Kidney (tissue), 14 donors: ENCODE measurements around the gene TSPAN3. TPM values are rescaled to one million over a fixed set of nuclear protein-coding genes. Genes with fewer than 3 reads are reported as not detected.

ENCODE experiments used
- DNase-seq, 5 donors: peaks; one replicate each; pipeline ENCODE4 v3.0.0-alpha.2; 2013 to 2020
- FAIRE-seq: peaks from 2 replicates; lab custom pipeline; 2012; peaks lifted over from hg19 to GRCh38; lab: Jason Lieb, UNC
- H3K27ac ChIP-seq, 2 donors: one replicate each; pipeline ENCODE4 v1.7.0; 2013; ENCODE audit warnings: low read depth in 2 of 2, low read length in 2 of 2, inconsistent platforms in 1 of 2
- H3K27me3 ChIP-seq: one replicate; pipeline ENCODE4 v1.7.1; 2013; ENCODE audit warnings: low read length, inconsistent platforms; ENCODE audit not compliant: control insufficient read depth, insufficient read depth
- H3K36me3 ChIP-seq, 3 donors: one replicate each; pipeline versions ENCODE4 v1.7.0 to v1.7.1; 2013; ENCODE audit warnings: low read length in 3 of 3, control low read depth in 1 of 3, inconsistent platforms in 1 of 3; ENCODE audit not compliant: insufficient read depth in 3 of 3, control insufficient read depth in 2 of 3
- H3K4me1 ChIP-seq, 3 donors: one replicate each; pipeline versions ENCODE4 v1.7.0 to v1.7.1; 2013; ENCODE audit warnings: low read length in 3 of 3, inconsistent platforms in 1 of 3, low read depth in 1 of 3; ENCODE audit not compliant: control insufficient read depth in 2 of 3, insufficient read depth in 2 of 3
- H3K4me3 ChIP-seq, 3 donors: one replicate each; pipeline versions ENCODE4 v1.7.0 to v1.8.1; 2013; ENCODE audit warnings: low read length in 3 of 3, control low read depth in 1 of 3, inconsistent platforms in 1 of 3
- H3K9ac ChIP-seq, 3 donors: one replicate each; pipeline versions ENCODE4 v1.7.0 to v1.7.1; 2013; ENCODE audit warnings: low read length in 3 of 3, control low read depth in 1 of 3, inconsistent platforms in 1 of 3
- H3K9me3 ChIP-seq, 3 donors: one replicate each; pipeline versions ENCODE4 v1.7.0 to v1.7.1; 2013; ENCODE audit warnings: low read length in 3 of 3, control low read depth in 1 of 3, inconsistent platforms in 1 of 3; ENCODE audit not compliant: control insufficient read depth in 2 of 3, insufficient read depth in 1 of 3
- intact Hi-C: fragments of 100-400 bp; cut with DNase I; formaldehyde crosslinking; loops from one replicate; pipeline ENCODE4 v1.11.1; 2022
- polyA plus RNA-seq: library from polyadenylated mRNA; stranded (reverse); fragments of 350-450 nt; fragmentation: Illumina TruSeq; extraction: RNeasy Lipid Tissue Mini Kit (QIAGEN cat#74804); gene quantifications from one replicate; pipeline ENCODE4 v1.2.3, GENCODE V29; 2014; ENCODE audit warnings: low read depth, low replicate concordance; ENCODE audit not compliant: insufficient read depth
- total RNA-seq: library from RNA; stranded (reverse); fragmentation: NEBNext Ultra II Directional; extraction: Animal tissue kit (Norgen Biotek cat#: 25700); gene quantifications from one replicate; pipeline ENCODE4 v1.2.1, GENCODE V29; 2021
- TF ChIP-seq, protein P1 (sequence below): IDR thresholded peaks from 3 replicates; pipeline ENCODE4 v1.5.1; 2012; ENCODE audit warnings: mild to moderate bottlenecking, moderate library complexity, borderline replicate concordance; ENCODE audit not compliant: insufficient read depth; ENCODE audit errors: extremely low read depth
- donor health status: control.
- donor health status: control.
- donor health status: control.
- donor health status: control.
- donor health status: control.
- donor health status: DM: yes; HTN: yes; CAD: no.
- donor health status: Normal renal cell carcinoma (clear cell type).

TSPAN3 gene
- total and polyA plus RNA-seq, 2 donors from 2014 or later: 245 to 273 TPM

DNA sequence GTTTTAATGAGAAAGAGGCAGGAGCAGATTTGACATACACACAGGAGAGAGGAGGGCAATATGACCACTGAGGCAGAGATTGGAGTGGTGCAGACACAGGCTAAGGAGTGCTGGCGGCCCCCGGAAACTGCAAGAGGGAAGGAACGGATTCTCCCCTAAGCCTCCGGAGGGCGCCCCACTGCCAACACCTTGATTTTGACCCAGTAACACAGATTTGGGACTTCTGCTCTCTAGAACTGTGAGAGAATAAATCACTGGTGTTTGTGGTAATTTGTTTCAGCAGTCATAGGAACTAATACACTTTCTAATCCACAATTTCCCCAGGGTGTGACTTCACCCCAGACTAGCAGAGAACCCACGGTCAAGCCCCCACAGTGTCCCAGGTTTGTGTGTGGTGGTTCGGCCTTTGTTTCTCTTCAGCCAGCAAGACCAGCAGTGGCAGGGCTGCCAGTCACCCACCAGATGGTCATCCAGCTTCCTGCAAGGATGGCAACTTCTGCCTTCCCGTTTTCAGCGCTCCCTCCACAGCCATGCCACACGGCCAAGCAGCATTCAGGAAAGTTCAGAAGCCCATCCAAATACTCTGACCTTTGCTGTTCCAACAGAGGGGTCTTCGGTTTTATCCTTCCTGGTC, 23.6 kb upstream of the TSPAN3 start:
- H3K27ac ChIP-seq: no peak overlapping the region
- FAIRE-seq (no peak), DNase-seq (no peak)
- H3K4me1 ChIP-seq: no peaks in the 10 kb centered on the region
- no peak overlapping the region for H3K9ac ChIP-seq
- no peaks in the 10 kb centered on the region for H3K9me3 ChIP-seq
- TF ChIP-seq, protein P1, sequence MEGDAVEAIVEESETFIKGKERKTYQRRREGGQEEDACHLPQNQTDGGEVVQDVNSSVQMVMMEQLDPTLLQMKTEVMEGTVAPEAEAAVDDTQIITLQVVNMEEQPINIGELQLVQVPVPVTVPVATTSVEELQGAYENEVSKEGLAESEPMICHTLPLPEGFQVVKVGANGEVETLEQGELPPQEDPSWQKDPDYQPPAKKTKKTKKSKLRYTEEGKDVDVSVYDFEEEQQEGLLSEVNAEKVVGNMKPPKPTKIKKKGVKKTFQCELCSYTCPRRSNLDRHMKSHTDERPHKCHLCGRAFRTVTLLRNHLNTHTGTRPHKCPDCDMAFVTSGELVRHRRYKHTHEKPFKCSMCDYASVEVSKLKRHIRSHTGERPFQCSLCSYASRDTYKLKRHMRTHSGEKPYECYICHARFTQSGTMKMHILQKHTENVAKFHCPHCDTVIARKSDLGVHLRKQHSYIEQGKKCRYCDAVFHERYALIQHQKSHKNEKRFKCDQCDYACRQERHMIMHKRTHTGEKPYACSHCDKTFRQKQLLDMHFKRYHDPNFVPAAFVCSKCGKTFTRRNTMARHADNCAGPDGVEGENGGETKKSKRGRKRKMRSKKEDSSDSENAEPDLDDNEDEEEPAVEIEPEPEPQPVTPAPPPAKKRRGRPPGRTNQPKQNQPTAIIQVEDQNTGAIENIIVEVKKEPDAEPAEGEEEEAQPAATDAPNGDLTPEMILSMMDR: no peak
- H3K36me3 ChIP-seq: no peaks in the 10 kb centered on the region
- H3K4me3 ChIP-seq: no peak overlapping the region
- H3K27me3 ChIP-seq: no peaks in the 10 kb centered on the region
- intact Hi-C loops: no loop called here

DNA sequence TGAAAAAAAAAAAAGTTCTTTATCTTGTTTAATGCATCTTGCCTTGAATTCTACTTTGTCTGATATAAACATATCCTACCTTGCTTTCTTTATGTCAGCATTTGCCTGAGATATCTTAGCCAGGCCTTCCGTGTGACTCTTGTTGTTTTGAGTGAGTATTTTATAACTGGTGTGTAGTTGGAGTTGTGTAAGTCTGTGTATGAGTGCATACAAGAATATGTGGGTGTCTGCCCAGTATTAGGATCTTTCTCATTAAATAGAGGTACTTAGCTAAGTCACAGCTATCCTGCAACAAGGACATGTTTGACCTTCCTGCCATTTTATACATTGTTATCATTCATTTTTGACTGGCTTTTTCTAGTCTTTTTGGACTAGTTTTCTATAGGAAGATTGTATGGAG, 22.5 kb upstream of the TSPAN3 start:
- no peaks in the 10 kb centered on the region for H3K4me1 ChIP-seq
- H3K27ac ChIP-seq: no peak overlapping the region
- no peak overlapping the region for H3K9ac ChIP-seq
- H3K9me3 ChIP-seq: no peaks in the 10 kb centered on the region
- intact Hi-C loops: no loop called here
- no peaks in the 10 kb centered on the region for H3K27me3 ChIP-seq
- H3K36me3 ChIP-seq: no peaks in the 10 kb centered on the region
- DNase-seq (no peak), FAIRE-seq (no peak)
- TF ChIP-seq, protein P1: no peak
- no peak overlapping the region for H3K4me3 ChIP-seq

DNA sequence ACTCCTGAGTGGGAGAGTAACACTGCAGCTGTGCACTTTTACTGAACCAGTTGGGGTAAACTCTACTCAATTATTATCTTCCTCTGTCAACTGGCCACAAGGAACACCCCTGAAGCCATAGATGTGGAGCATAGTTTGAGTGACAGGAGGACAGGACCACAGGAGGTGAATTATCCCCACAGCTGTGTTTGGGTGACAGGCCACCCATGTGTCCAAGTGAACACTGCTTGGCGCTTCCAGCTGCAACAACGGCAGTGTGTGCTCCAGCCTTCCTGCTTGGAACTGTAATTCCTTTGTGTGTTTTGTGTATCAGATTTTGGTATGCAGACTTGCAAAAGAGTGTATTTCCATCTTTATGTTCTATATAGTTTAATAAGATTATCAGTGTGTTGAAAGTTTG, 20.2 kb upstream of the TSPAN3 start:
- intact Hi-C loops: no loop called here
- no peaks in the 10 kb centered on the region for H3K36me3 ChIP-seq
- FAIRE-seq: no peak
- H3K27ac ChIP-seq: no peak overlapping the region
- TF ChIP-seq, protein P1: no peak
- H3K4me1 ChIP-seq: no peaks in the 10 kb centered on the region
- DNase-seq: no peak
- no peak overlapping the region for H3K4me3 ChIP-seq
- H3K9ac ChIP-seq: no peak overlapping the region
- H3K27me3 ChIP-seq: no peaks in the 10 kb centered on the region
- no peaks in the 10 kb centered on the region for H3K9me3 ChIP-seq

DNA sequence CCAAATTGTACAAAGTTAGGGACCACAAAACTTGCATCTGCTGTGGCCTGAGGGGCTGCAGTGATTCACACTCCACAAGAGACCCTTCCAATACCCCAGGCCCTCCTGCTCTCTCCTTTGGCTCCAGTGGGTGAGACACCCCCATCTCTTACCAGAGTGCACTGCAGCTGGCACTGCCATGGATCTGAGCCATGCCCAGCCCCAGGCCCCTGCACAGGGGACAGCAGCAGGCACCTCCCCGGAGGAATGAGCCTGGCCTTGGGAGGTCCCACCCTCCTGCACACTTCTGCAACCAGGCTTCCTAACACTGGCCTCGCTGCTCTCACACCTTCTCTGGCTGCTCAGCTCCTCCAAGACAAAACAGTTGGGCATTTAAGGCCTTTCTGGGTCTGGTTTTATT, 16.3 kb upstream of the TSPAN3 start:
- DNase-seq: no peak

More for the DNA sequence above, 16.3 kb upstream of the TSPAN3 start:
- no peak for FAIRE-seq
- Histone ChIP-seq H3K4me1 (no peaks in the 10 kb centered on the region), H3K4me3 (no peak overlapping the region), H3K9ac (no peak overlapping the region), H3K9me3 (no peaks in the 10 kb centered on the region), H3K27ac (no peak overlapping the region), H3K27me3 (no peaks in the 10 kb centered on the region), H3K36me3 (no peaks in the 10 kb centered on the region)
- intact Hi-C loops: no loop called here
- TF ChIP-seq, protein P1: no peak
